HUES64 (cell line): ENCODE data around the gene TRIM38.
A peak's percentile ranks its signal among the peaks of the same experiment; 100 is the strongest.
"Not testable (repeated sequence)": the region's sequence is repeated elsewhere in the genome, so short reads cannot be mapped to it uniquely, and the experiment has no call there.

Experiments
- H3K27ac ChIP-seq: 2 replicates; pipeline ENCODE4 v1.7.0; 2013; ENCODE audit warnings: low read depth, low read length, inconsistent platforms
- H3K27me3 ChIP-seq: 2 replicates; pipeline ENCODE4 v1.6.1; 2013; ENCODE audit warnings: mild to moderate bottlenecking, low read length; ENCODE audit not compliant: insufficient read depth
- H3K36me3 ChIP-seq: 2 replicates; pipeline ENCODE4 v1.6.1; 2013; ENCODE audit warnings: mild to moderate bottlenecking, low read length; ENCODE audit not compliant: insufficient read depth
- H3K4me1 ChIP-seq: 2 replicates; pipeline ENCODE4 v1.6.1; 2013; ENCODE audit warnings: mild to moderate bottlenecking, low read length, moderate library complexity; ENCODE audit not compliant: insufficient read depth
- H3K4me3 ChIP-seq: 2 replicates; pipeline ENCODE4 v1.5.1; 2013; ENCODE audit warnings: mild to moderate bottlenecking, low read length, moderate library complexity
- H3K9ac ChIP-seq: 2 replicates; pipeline ENCODE4 v1.6.1; 2013; ENCODE audit warnings: mild to moderate bottlenecking, low read depth, low read length
- H3K9me3 ChIP-seq: 2 replicates; pipeline ENCODE4 v1.6.1; 2013; ENCODE audit warnings: low read depth, low read length; ENCODE audit not compliant: insufficient read depth
- WGBS: fragments of 150-250, 120-280 bp; methylation state at CpG from one replicate; pipeline ENCODE4 v1.1.7; 2013; ENCODE audit warnings: missing lambda C conversion rate; 5-methylcytosine and 5-hydroxymethylcytosine counted together

Gene TRIM38

GRCh38 chr6:25995507-25995906 is 32.9 kb downstream of the TRIM38 start:
- H3K9me3 ChIP-seq = no peaks in the 10 kb centered on the region
- H3K36me3 ChIP-seq = peaks cover 6% of the 10 kb centered on the region
- H3K4me3 ChIP-seq = no peak overlapping the region
- H3K27me3 ChIP-seq = no peaks in the 10 kb centered on the region
- H3K27ac ChIP-seq = no peak overlapping the region; the same call in 1 of the 2 replicates
- peaks cover 40% of the 10 kb centered on the region for H3K4me1 ChIP-seq
- no peak overlapping the region for H3K9ac ChIP-seq
- no CpG with 5 or more reads among the region's 1 CpG for whole genome bisulfite sequencing

DNA sequence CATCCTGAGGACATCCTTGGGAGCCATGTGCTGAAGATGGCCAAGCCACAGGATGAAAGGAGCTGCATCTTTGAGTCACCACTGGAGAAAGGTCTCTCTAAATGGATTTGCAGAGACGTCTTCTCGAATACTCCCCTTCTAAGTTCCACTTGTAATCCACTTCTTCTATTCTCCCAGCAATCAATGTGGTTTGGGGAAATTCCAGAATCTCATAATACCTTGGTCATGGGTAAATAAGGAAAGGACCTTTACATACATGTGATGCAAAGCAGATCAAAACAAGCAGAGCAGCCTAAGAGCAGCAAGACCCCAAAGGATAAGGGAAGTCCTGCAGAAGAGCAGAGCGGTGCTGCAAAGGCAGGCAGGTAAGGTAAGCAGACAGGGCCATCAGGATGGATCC is 35.3 kb downstream of the TRIM38 start:
- no peak overlapping the region for H3K4me3 ChIP-seq
- H3K27ac ChIP-seq = no peak overlapping the region
- H3K36me3 ChIP-seq = peaks cover 6% of the 10 kb centered on the region
- H3K9ac ChIP-seq = no peak overlapping the region
- WGBS = 99% methylated on average over 3 of the region's 3 CpGs
- H3K27me3 ChIP-seq = no peaks in the 10 kb centered on the region
- peaks cover 39% of the 10 kb centered on the region for H3K4me1 ChIP-seq
- no peaks in the 10 kb centered on the region for H3K9me3 ChIP-seq

GRCh38 chr6:25998379-25998778 is 35.8 kb downstream of the TRIM38 start:
- H3K9ac ChIP-seq = no peak overlapping the region
- no peaks in the 10 kb centered on the region for H3K9me3 ChIP-seq
- H3K27ac ChIP-seq = peak overlapping the region; percentile 92; the same call in 1 of the 2 replicates
- peaks cover 39% of the 10 kb centered on the region for H3K4me1 ChIP-seq
- H3K27me3 ChIP-seq = no peaks in the 10 kb centered on the region
- peaks cover 6% of the 10 kb centered on the region for H3K36me3 ChIP-seq
- no peak overlapping the region for H3K4me3 ChIP-seq

- not testable (repeated sequence) for H3K27me3 ChIP-seq
- 30% methylated on average over 2 of the region's 2 CpGs for WGBS
- peak overlapping the region; percentile 92 for H3K27ac ChIP-seq
Observed at GRCh38 chr6:25999225-25999624, 36.6 kb downstream of the TRIM38 start.

DNA sequence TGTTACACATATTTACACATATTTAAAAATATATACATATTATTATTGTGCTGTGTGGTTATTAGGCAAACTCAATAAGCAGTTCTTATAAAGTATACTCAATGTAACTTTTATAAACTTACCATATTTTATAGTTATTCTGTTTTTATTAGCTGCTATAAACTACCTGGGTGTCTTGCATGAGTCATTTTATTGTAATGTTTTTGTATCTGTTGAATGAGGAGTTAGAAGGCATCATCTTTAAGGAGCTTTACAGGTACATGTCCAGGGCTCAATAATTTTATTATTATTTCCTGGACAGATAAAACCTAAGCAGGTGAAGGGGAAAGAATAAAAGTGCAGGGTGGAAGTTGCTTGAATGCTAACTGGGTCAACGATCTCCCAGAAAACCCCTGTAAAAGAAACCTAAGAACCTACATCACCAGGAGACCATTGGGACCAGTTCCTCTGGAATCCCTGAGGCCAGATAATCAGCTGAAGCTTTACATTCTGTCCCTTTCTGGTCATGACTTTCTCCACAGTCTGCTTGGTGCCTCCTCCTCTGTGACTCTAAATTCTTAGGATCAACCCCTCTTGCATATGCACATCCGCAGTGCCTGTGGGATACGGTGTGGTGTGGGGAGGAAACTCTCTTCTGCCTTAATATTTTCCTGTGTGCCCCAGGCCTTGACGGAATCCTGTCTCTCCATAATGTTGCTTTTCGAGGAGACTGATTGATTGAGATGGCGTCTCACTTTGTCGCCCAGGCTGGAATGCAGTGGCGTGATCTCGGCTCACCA is 38.0 kb downstream of the TRIM38 start:
- 87% methylated on average over 9 of the region's 9 CpGs for WGBS
- no peaks in the 10 kb centered on the region for H3K9me3 ChIP-seq

More at GRCh38 chr6:25999225-25999624, 36.6 kb downstream of the TRIM38 start:
- not testable (repeated sequence) for H3K9me3 ChIP-seq, H3K36me3 ChIP-seq, H3K4me3 ChIP-seq
- peak overlapping the region; percentile 41; the same call in 1 of the 2 replicates for H3K9ac ChIP-seq
- peaks cover 39% of the 10 kb centered on the region for H3K4me1 ChIP-seq

GRCh38 chr6:26003102-26003694 is 40.6 kb downstream of the TRIM38 start:
- Histone ChIP-seq H3K27ac (no peak overlapping the region), H3K27me3 (no peaks in the 10 kb centered on the region), H3K4me3 (no peak overlapping the region), H3K4me1 (peaks cover 33% of the 10 kb centered on the region), H3K36me3 (peaks cover 9% of the 10 kb centered on the region), H3K9ac (no peak overlapping the region), H3K9me3 (no peaks in the 10 kb centered on the region)
- WGBS = 9% methylated on average over 3 of the region's 3 CpGs

More for the DNA sequence above, 38.0 kb downstream of the TRIM38 start:
- Histone ChIP-seq H3K9ac (no peak overlapping the region), H3K4me3 (no peak overlapping the region), H3K4me1 (peaks cover 27% of the 10 kb centered on the region), H3K27ac (peak overlapping the region; percentile 73; the same call in 1 of the 2 replicates), H3K27me3 (no peaks in the 10 kb centered on the region), H3K36me3 (peaks cover 12% of the 10 kb centered on the region)

- Histone ChIP-seq H3K27me3 (no peaks in the 10 kb centered on the region), H3K9me3 (no peaks in the 10 kb centered on the region), H3K4me3 (no peak overlapping the region), H3K4me1 (peaks cover 14% of the 10 kb centered on the region; the same call in 1 of the 2 replicates), H3K27ac (no peak overlapping the region), H3K9ac (no peak overlapping the region), H3K36me3 (peaks cover 6% of the 10 kb centered on the region; the same call in 1 of the 2 replicates)
Observed at GRCh38 chr6:26006086-26006939, 43.7 kb downstream of the TRIM38 start.

GRCh38 chr6:26006940-26007305 is 44.3 kb downstream of the TRIM38 start:
- H3K36me3 ChIP-seq, H3K27me3 ChIP-seq, H3K4me3 ChIP-seq, H3K27ac ChIP-seq, H3K9ac ChIP-seq, H3K9me3 ChIP-seq: not testable (repeated sequence)
- H3K4me1 ChIP-seq = peaks cover 14% of the 10 kb centered on the region; the same call in 1 of the 2 replicates
- 40% methylated on average over 1 of the region's 1 CpG for WGBS

GRCh38 chr6:26008470-26008869 is 45.9 kb downstream of the TRIM38 start:
- Histone ChIP-seq H3K27ac (no peak overlapping the region), H3K9me3 (no peaks in the 10 kb centered on the region)
- 96% methylated on average over 3 of the region's 3 CpGs for WGBS

GRCh38 chr6:26009817-26010216 is 47.2 kb downstream of the TRIM38 start:
- H3K4me1 ChIP-seq = peaks cover 14% of the 10 kb centered on the region; the same call in 1 of the 2 replicates

More at GRCh38 chr6:26008470-26008869, 45.9 kb downstream of the TRIM38 start:
- Histone ChIP-seq H3K9ac (no peak overlapping the region), H3K4me1 (peaks cover 14% of the 10 kb centered on the region; the same call in 1 of the 2 replicates), H3K27me3 (no peaks in the 10 kb centered on the region), H3K36me3 (peaks cover 6% of the 10 kb centered on the region; the same call in 1 of the 2 replicates), H3K4me3 (no peak overlapping the region)

DNA sequence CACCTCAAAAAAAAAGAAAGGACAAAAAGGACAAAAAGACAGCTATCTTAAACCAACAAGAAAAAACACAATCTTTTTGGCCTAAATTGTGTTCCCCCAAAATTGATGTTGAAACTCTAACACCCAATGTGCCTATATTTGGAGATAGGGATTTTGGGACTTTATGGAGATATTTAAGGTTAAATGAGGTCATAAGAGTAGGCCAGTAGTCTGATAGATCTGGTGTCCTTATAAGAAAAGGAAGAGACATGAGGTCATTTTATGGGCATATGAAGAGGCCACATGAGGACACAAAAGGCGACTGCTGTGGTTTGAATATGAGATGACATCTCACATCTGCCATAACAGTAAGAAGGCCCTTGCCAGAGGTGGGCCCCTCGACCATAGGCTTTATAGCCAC is 49.5 kb downstream of the TRIM38 start:
- Histone ChIP-seq H3K4me1 (peaks cover 11% of the 10 kb centered on the region), H3K4me3 (no peak overlapping the region), H3K9ac (no peak overlapping the region), H3K36me3 (no peaks in the 10 kb centered on the region), H3K9me3 (no peaks in the 10 kb centered on the region), H3K27me3 (no peaks in the 10 kb centered on the region), H3K27ac (no peak overlapping the region)
- WGBS = 92% methylated on average over 1 of the region's 2 CpGs

More at GRCh38 chr6:26009817-26010216, 47.2 kb downstream of the TRIM38 start:
- Histone ChIP-seq H3K4me3 (no peak overlapping the region), H3K9me3 (no peaks in the 10 kb centered on the region), H3K36me3 (0 out of 2 replicates have a peak, but pooled peaks cover 2% of the 10 kb centered on the region), H3K27me3 (no peaks in the 10 kb centered on the region), H3K9ac (no peak overlapping the region), H3K27ac (no peak overlapping the region)
- 94% methylated on average over 3 of the region's 4 CpGs for WGBS
